HUES64 (cell line): ENCODE data around the gene CPTP.

ENCODE experiments used
- H3K27ac ChIP-seq: 2 replicates; pipeline ENCODE4 v1.7.0; 2013; ENCODE audit warnings: low read depth, low read length, inconsistent platforms
- H3K27me3 ChIP-seq: 2 replicates; pipeline ENCODE4 v1.6.1; 2013; ENCODE audit warnings: mild to moderate bottlenecking, low read length; ENCODE audit not compliant: insufficient read depth
- H3K36me3 ChIP-seq: 2 replicates; pipeline ENCODE4 v1.6.1; 2013; ENCODE audit warnings: mild to moderate bottlenecking, low read length; ENCODE audit not compliant: insufficient read depth
- H3K4me1 ChIP-seq: 2 replicates; pipeline ENCODE4 v1.6.1; 2013; ENCODE audit warnings: mild to moderate bottlenecking, low read length, moderate library complexity; ENCODE audit not compliant: insufficient read depth
- H3K4me3 ChIP-seq: 2 replicates; pipeline ENCODE4 v1.5.1; 2013; ENCODE audit warnings: mild to moderate bottlenecking, low read length, moderate library complexity
- H3K9ac ChIP-seq: 2 replicates; pipeline ENCODE4 v1.6.1; 2013; ENCODE audit warnings: mild to moderate bottlenecking, low read depth, low read length
- H3K9me3 ChIP-seq: 2 replicates; pipeline ENCODE4 v1.6.1; 2013; ENCODE audit warnings: low read depth, low read length; ENCODE audit not compliant: insufficient read depth
- WGBS: fragments of 150-250, 120-280 bp; methylation state at CpG from one replicate; pipeline ENCODE4 v1.1.7; 2013; ENCODE audit warnings: missing lambda C conversion rate; 5-methylcytosine and 5-hydroxymethylcytosine counted together

The CPTP gene

DNA sequence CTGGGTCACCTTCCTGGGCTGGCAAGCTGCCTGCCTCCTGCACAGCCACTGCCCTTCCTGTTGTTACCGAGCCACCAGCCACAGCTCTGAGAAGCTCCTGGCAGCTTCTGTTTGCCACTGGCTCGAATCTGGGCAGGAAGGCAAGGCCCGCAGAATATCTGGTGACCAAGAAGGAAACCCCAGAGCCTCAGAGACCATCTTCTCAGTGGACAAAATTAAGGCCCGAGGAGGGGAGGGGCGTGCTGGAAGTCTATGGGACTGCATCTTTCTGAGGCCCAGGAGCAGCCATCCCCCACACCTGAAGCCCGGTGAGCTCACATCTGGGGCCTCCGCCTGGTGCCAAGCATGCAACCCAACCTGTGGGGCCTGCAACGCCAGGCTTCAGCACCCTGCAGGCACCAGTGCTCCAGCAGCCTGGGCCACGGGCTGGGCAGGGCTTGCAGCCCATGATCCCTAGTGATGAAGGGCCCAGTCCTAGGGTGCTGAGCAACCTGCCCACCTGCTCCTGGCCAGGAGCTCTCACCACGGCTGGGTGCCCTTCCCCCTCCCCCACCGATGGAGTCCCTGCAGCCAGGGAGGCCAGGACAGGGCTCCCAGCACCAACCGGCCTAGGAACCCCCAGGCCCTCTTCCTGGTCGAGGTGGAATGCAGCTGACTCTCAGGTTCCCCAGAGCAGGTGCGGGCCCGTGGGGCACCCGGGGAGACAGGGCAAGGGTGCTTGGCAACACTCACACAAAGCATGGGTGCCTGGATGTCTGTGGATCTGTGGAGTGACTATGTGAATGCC lies 879 bp downstream of the CPTP start:
- peak overlapping the region; percentile 99 for H3K4me3 ChIP-seq

DNA sequence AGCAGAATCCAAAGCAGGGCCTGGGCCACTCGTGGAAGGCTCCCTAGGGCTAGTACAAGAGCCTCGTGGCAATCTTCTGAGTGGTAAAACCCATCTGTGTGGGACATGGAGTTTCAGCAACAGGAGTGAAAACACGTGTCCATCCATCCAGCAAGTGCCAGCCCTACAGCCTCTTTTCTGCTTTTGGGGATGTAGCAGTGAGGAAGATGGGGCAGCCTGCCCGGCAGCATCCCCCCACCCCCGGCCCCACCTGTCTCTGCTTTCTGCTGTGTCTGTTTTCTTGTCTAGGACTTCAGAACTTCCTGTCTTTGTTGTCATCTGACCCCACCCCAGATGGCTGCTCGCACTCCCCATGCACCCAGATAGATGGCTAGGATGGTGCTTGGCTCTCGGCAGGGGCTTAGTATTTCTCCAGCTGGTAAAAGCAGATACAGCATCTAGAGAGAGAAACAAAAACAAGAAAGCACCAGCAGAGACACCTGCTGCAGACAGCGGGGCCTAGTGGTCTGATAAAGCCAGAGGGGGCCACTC lies 1.5 kb downstream of the CPTP start:
- Histone ChIP-seq H3K4me1 (peaks cover 5% of the 10 kb centered on the region; the same call in 1 of the 2 replicates), H3K27me3 (no peaks in the 10 kb centered on the region), H3K9me3 (no peaks in the 10 kb centered on the region), H3K27ac (no peak overlapping the region), H3K4me3 (no peak overlapping the region; the same call in 1 of the 2 replicates), H3K36me3 (no peaks in the 10 kb centered on the region), H3K9ac (no peak overlapping the region)
- 90% methylated on average over 8 of the region's 8 CpGs for WGBS

More for the DNA sequence above, 879 bp downstream of the CPTP start:
- peaks cover 4% of the 10 kb centered on the region; the same call in 1 of the 2 replicates for H3K36me3 ChIP-seq
- H3K9ac ChIP-seq = peak overlapping the region; percentile 84
- no peaks in the 10 kb centered on the region for H3K27me3 ChIP-seq
- H3K9me3 ChIP-seq = no peaks in the 10 kb centered on the region
- 85% methylated on average over 16 of the region's 16 CpGs for WGBS
- peak overlapping the region; percentile 62 for H3K27ac ChIP-seq
- H3K4me1 ChIP-seq = peaks cover 5% of the 10 kb centered on the region; the same call in 1 of the 2 replicates

DNA sequence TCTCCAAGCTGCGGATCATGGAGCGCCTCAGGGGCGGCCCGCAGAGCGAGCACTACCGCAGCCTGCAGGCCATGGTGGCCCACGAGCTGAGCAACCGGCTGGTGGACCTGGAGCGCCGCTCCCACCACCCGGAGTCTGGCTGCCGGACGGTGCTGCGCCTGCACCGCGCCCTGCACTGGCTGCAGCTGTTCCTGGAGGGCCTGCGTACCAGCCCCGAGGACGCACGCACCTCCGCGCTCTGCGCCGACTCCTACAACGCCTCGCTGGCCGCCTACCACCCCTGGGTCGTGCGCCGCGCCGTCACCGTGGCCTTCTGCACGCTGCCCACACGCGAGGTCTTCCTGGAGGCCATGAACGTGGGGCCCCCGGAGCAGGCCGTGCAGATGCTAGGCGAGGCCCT lies 2.7 kb downstream of the CPTP start:
- H3K4me1 ChIP-seq = peaks cover 5% of the 10 kb centered on the region; the same call in 1 of the 2 replicates
- H3K36me3 ChIP-seq = no peaks in the 10 kb centered on the region
- no peak overlapping the region for H3K4me3 ChIP-seq
- no peaks in the 10 kb centered on the region for H3K27me3 ChIP-seq
- no peak overlapping the region for H3K27ac ChIP-seq
- 94% methylated on average over 40 of the region's 40 CpGs for WGBS
- H3K9me3 ChIP-seq = no peaks in the 10 kb centered on the region
- no peak overlapping the region for H3K9ac ChIP-seq

DNA sequence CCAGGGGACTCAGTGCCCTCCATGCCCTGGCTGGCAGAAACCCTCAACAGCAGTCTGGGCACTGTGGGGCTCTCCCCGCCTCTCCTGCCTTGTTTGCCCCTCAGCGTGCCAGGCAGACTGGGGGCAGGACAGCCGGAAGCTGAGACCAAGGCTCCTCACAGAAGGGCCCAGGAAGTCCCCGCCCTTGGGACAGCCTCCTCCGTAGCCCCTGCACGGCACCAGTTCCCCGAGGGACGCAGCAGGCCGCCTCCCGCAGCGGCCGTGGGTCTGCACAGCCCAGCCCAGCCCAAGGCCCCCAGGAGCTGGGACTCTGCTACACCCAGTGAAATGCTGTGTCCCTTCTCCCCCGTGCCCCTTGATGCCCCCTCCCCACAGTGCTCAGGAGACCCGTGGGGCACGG lies 3.7 kb downstream of the CPTP start:
- Histone ChIP-seq H3K9me3 (no peaks in the 10 kb centered on the region), H3K36me3 (no peaks in the 10 kb centered on the region), H3K27me3 (no peaks in the 10 kb centered on the region), H3K4me3 (no peak overlapping the region), H3K27ac (no peak overlapping the region), H3K4me1 (peaks cover 5% of the 10 kb centered on the region; the same call in 1 of the 2 replicates), H3K9ac (no peak overlapping the region)
- WGBS = 94% methylated on average over 15 of the region's 15 CpGs

DNA sequence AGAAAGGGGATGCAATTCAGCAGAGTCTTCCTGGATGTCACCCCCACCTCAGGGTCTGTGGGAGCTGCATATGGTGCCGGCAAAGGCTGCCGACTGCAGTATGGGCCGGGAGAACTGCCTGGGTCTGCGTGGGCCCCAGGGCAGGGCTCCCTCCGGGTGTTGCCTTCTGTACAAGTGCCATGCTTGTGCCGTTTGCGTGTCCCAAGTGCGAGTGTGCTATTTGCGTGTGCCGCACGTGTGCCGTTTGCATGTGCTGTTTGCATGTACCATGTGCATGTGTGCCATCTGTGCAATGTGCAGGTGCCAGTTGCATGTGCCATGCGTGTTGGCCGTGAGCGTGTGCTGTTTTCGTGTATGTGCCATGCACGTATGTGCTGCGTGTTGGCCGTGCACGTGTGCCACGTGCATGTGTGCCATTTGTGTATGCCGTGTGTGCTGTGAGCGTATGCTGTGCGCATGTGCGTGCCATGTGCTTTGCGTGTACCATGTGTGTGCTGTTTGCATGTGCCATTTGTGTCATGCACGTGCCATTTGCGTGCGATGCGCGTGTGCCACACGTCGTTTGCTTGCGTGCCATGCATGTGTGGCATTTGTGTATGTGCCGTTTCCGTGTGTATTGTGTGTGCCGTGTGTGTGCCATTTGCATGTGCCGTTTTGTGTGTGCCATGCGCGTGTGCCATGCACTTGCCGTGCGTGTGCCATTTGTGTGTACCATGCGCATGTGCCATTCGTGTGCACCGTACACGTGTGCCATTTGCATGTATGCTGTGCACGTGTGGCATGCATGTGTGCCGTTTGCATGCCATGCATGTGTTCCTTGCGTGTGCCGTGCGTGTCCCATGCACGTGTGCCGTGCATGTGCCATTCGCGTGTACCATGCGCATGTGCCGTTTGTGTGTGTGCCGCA lies 5.0 kb downstream of the CPTP start:
- Histone ChIP-seq H3K9me3 (no peaks in the 10 kb centered on the region), H3K4me3 (no peak overlapping the region), H3K27me3 (no peaks in the 10 kb centered on the region), H3K9ac (no peak overlapping the region), H3K36me3 (no peaks in the 10 kb centered on the region), H3K4me1 (peaks cover 5% of the 10 kb centered on the region; the same call in 1 of the 2 replicates), H3K27ac (no peak overlapping the region)
- WGBS = 94% methylated on average over 58 of the region's 58 CpGs

DNA sequence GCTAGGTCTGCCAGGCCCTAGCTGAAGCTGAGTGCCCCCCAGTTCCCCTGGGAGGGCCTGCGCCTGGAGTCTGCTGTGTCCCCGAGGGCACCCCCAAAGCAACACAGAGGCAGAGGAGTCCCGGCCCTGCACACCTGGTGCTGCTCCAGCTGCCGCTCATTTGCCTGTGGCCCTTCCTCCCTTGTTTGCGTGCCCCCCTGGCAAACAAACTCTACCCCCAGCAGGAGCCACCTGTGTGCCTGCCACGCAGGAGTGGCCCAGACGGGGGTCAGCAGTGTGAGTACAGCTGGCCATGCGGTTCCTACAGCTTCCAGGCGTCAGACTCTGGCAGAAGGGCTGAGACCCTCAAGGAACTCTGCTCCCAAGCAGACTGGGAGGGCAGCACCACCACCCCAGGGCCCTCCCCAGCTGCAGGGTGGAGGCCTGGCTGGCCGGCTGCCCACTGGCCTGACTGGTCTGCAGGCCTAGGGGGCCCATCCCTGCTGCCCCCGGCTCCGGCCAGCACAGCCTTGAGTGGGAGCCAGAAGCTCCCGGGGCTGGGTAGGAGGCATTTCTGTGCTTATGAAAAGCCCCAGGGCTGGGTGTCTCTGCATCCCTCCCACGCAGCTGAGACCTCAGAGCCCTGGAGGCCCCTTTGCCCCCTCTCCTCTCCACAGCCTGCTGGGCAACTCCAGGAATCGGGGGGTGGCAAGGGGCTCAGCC lies 5.9 kb downstream of the CPTP start:
- H3K4me1 ChIP-seq = peaks cover 2% of the 10 kb centered on the region; the same call in 1 of the 2 replicates
- H3K27me3 ChIP-seq = no peaks in the 10 kb centered on the region
- no peak overlapping the region for H3K9ac ChIP-seq
- no peak overlapping the region for H3K4me3 ChIP-seq
- H3K9me3 ChIP-seq = no peaks in the 10 kb centered on the region
- WGBS = 85% methylated on average over 15 of the region's 15 CpGs
- no peaks in the 10 kb centered on the region for H3K36me3 ChIP-seq
- no peak overlapping the region for H3K27ac ChIP-seq

DNA sequence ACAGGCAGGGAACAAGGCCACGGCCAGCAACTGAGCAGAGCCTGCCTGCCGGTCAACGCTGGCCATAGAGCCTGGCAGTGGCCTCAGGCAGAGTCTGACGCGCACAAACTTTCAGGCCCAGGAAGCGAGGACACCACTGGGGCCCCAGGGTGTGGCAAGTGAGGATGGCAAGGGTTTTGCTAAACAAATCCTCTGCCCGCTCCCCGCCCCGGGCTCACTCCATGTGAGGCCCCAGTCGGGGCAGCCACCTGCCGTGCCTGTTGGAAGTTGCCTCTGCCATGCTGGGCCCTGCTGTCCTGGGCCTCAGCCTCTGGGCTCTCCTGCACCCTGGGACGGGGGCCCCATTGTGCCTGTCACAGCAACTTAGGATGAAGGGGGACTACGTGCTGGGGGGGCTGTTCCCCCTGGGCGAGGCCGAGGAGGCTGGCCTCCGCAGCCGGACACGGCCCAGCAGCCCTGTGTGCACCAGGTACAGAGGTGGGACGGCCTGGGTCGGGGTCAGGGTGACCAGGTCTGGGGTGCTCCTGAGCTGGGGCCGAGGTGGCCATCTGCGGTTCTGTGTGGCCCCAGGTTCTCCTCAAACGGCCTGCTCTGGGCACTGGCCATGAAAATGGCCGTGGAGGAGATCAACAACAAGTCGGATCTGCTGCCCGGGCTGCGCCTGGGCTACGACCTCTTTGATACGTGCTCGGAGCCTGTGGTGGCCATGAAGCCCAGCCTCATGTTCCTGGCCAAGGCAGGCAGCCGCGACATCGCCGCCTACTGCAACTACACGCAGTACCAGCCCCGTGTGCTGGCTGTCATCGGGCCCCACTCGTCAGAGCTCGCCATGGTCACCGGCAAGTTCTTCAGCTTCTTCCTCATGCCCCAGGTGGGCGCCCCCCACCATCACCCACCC lies 6.7 kb downstream of the CPTP start, which contains the start of gene TAS1R3:
Gene TAS1R3 (plus strand): TSS at position 213 of the 898 bp plus-strand sequence. CDS start 66 bp downstream, at position 279.
- Histone ChIP-seq H3K27ac (no peak within 1 kb of the TSS), H3K4me3 (no peak within 1 kb of the TSS), H3K9ac (no peak within 1 kb of the TSS), H3K9me3 (no peaks in the 10 kb centered on the region), H3K27me3 (no peaks in the 10 kb centered on the region), H3K4me1 (no peaks in the 10 kb centered on the region), H3K36me3 (no peaks in the 10 kb centered on the region)
- 85% methylated on average over 41 of the region's 41 CpGs for WGBS

DNA sequence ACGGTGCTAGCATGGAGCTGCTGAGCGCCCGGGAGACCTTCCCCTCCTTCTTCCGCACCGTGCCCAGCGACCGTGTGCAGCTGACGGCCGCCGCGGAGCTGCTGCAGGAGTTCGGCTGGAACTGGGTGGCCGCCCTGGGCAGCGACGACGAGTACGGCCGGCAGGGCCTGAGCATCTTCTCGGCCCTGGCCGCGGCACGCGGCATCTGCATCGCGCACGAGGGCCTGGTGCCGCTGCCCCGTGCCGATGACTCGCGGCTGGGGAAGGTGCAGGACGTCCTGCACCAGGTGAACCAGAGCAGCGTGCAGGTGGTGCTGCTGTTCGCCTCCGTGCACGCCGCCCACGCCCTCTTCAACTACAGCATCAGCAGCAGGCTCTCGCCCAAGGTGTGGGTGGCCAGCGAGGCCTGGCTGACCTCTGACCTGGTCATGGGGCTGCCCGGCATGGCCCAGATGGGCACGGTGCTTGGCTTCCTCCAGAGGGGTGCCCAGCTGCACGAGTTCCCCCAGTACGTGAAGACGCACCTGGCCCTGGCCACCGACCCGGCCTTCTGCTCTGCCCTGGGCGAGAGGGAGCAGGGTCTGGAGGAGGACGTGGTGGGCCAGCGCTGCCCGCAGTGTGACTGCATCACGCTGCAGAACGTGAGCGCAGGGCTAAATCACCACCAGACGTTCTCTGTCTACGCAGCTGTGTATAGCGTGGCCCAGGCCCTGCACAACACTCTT lies 7.6 kb downstream of the CPTP start:
- Histone ChIP-seq H3K4me3 (no peak overlapping the region), H3K9me3 (no peaks in the 10 kb centered on the region), H3K9ac (no peak overlapping the region), H3K4me1 (no peaks in the 10 kb centered on the region), H3K27ac (no peak overlapping the region), H3K27me3 (no peaks in the 10 kb centered on the region), H3K36me3 (no peaks in the 10 kb centered on the region)
- 89% methylated on average over 57 of the region's 57 CpGs for WGBS

DNA sequence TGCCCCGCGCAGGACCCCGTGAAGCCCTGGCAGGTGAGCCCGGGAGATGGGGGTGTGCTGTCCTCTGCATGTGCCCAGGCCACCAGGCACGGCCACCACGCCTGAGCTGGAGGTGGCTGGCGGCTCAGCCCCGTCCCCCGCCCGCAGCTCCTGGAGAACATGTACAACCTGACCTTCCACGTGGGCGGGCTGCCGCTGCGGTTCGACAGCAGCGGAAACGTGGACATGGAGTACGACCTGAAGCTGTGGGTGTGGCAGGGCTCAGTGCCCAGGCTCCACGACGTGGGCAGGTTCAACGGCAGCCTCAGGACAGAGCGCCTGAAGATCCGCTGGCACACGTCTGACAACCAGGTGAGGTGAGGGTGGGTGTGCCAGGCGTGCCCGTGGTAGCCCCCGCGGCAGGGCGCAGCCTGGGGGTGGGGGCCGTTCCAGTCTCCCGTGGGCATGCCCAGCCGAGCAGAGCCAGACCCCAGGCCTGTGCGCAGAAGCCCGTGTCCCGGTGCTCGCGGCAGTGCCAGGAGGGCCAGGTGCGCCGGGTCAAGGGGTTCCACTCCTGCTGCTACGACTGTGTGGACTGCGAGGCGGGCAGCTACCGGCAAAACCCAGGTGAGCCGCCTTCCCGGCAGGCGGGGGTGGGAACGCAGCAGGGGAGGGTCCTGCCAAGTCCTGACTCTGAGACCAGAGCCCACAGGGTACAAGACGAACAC lies 8.3 kb downstream of the CPTP start:
- H3K4me1 ChIP-seq = no peaks in the 10 kb centered on the region
- no peak overlapping the region for H3K4me3 ChIP-seq
- H3K27ac ChIP-seq = no peak overlapping the region
- WGBS = 92% methylated on average over 48 of the region's 48 CpGs
- peaks cover 3% of the 10 kb centered on the region; the same call in 1 of the 2 replicates for H3K36me3 ChIP-seq
- no peak overlapping the region for H3K9ac ChIP-seq
- H3K9me3 ChIP-seq = no peaks in the 10 kb centered on the region
- H3K27me3 ChIP-seq = no peaks in the 10 kb centered on the region
